ENCODE data around the gene MAK. TPM values are rescaled to one million over a fixed set of nuclear protein-coding genes. Genes with fewer than 3 reads are reported as not detected.
"Not testable (repeated sequence)": the region's sequence is repeated elsewhere in the genome, so short reads cannot be mapped to it uniquely, and the experiment has no call there.

The MAK gene
- total RNA-seq, 5 donors from 2014 or later (not counting 1 experiment from before 2014, with no cell fraction given), result 0.19 to 0.26 (median 0.23) TPM; not detected in 2

DNA sequence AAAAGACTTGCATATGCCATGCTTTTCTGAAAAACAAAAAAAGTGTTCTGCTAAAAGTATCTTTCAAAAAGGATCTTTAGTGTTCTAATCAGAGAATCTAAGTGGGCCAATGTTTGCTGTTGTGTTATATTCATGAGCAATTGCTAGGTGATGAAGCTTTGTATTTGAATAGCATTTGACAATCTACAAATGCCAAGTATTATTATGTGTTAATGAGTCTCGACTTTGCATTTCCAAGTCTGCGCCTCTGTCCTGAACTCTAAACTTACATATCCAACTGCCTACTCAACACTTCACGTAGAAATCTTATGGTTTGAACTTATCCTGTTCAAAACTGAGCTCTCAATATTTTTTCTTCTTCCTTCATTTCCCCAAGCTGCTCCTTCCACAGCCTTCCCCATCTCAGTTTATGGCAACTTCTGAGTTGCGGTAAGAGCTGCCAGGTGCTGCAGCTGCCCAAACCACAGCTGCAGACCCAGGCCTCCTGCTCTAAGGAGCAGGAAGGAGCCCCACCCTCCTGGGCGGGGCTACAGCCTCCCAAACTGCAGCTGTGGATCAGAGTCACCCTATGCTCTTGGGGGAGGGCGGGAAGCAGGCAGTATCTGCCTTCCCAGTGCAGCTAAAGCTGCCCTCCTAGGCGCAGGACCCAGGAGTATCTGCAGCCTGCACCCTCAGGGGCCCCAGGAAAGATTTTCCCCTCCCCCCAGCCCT is 16.7 kb upstream of the MAK start:
- ChIA-PET CTCF (no interaction called here), POLR2A (no interaction called here)
- Mint-ChIP-seq H3K4me3 (no peak overlapping the region), H3K27me3 (peaks cover 16 to 17% of the 10 kb centered on the region in 2 donors), H3K9me3 (peaks cover 7 to 14% (median 7%) of the 10 kb centered on the region in 3 donors), H3K4me1 (peaks cover 0 to 2% (median 0%) of the 10 kb centered on the region in 3 donors), H3K27ac (no peak overlapping the region), H3K36me3 (peaks cover 6% of the 10 kb centered on the region)
- 69% methylated on average over 4 of the region's 7 CpGs for WGBS (ENCODE audit: insufficient coverage)
- Histone ChIP-seq H3K27ac (ENCODE audit: low read length) (no peak overlapping the region), H3K36me3 (ENCODE audit: control insufficient read depth in 2 of 2, extremely low read depth in 1 of 2, insufficient read depth in 1 of 2, low read length in 1 of 2) (no peaks in the 10 kb centered on the region), H3K4me1 (ENCODE audit: control insufficient read depth in 1 of 2, extremely low read depth in 1 of 2, insufficient read depth in 2 of 2, low read length in 2 of 2) (no peaks in the 10 kb centered on the region), H3K4me3 (ENCODE audit: control insufficient read depth in 1 of 2, extremely low read depth in 1 of 2, low read length in 1 of 2) (no peak overlapping the region), H3K27me3 (replicated peaks in 1 of 2; ENCODE audit: control insufficient read depth in 2 of 2, extremely low read depth in 1 of 2, insufficient read depth in 2 of 2, low read length in 1 of 2) (peaks cover 0 to 13% of the 10 kb centered on the region in 2 experiments), H3K9me3 (no peaks in the 10 kb centered on the region)
- ATAC-seq (replicated peaks in 1 of 4) (no peak), DNase-seq (no peak)

DNA sequence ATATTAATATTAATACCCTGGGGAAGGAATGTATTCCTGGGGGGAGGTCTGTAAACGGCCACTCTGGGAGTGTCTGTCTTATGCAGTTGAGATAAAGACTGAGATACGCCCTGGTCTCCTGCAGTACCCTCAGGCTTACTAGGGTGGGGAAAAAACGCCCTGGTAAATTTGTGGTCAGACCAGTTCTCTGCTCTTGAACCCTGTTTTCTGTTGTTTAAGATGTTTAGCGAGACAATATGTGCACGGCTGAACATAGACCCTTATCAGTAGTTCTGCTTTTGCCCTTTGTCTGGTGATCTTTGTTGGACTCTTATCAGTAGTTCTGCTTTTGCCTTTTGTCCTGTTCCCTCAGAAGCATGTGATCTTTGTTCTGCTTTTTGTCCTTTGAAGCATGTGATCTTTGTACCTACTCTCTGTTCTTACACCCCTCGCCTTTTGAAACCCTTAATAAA is 15.5 kb upstream of the MAK start:
- H3K4me1 Mint-ChIP-seq; H3K9me3 ChIP-seq; DNase-seq; POLR2A ChIA-PET; H3K36me3 Mint-ChIP-seq; H3K27ac Mint-ChIP-seq; H3K4me3 ChIP-seq (ENCODE audit: control insufficient read depth in 1 of 2, extremely low read depth in 1 of 2, low read length in 1 of 2); H3K36me3 ChIP-seq (ENCODE audit: control insufficient read depth in 2 of 2, extremely low read depth in 1 of 2, insufficient read depth in 1 of 2, low read length in 1 of 2); ATAC-seq (replicated peaks in 1 of 4); H3K27ac ChIP-seq (ENCODE audit: low read length); CTCF ChIA-PET; H3K4me1 ChIP-seq (ENCODE audit: control insufficient read depth in 1 of 2, extremely low read depth in 1 of 2, insufficient read depth in 2 of 2, low read length in 2 of 2); H3K4me3 Mint-ChIP-seq: not testable (repeated sequence)
- Mint-ChIP-seq H3K27me3 (peaks cover 16 to 19% of the 10 kb centered on the region in 2 donors), H3K9me3 (peaks cover 7 to 14% (median 7%) of the 10 kb centered on the region in 3 donors)
- H3K27me3 ChIP-seq (replicated peaks in 1 of 2; ENCODE audit: control insufficient read depth in 2 of 2, extremely low read depth in 1 of 2, insufficient read depth in 2 of 2, low read length in 1 of 2), result peaks cover 0 to 17% of the 10 kb centered on the region in 2 experiments
- 60% methylated on average over 5 of the region's 6 CpGs for WGBS (ENCODE audit: insufficient coverage)

DNA sequence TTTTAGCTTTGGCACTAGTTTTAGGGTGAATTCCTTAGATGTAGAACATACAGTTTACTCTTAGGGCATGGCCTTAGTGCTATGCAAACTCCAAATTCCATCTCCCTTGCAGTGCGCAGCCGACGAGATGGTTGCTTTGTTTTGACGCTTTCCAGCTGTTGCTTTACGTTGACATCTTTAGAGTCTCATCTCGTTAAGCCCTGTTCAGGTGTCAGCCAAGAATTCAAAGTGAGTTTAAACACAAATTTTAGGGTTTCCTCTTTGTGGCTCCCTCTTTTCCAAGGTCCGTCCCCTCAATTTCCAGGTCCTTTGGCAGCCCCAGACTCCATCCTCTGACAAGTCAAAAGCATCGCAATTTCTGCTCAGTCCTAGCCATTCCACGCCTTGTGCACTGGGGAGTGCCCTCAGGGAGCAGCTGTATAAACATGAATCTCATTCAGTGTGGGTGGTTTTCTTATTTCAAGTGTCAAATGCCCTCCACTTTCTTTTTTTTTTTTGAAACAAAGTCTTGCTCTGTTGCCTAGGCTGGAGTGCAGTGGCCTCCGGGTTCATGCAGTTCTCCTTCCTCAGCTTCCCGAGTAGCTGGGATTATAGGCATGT is 14.1 kb upstream of the MAK start:
- ChIA-PET POLR2A (no interaction called here), CTCF (no interaction called here)
- H3K36me3 ChIP-seq (ENCODE audit: control insufficient read depth in 2 of 2, extremely low read depth in 1 of 2, insufficient read depth in 1 of 2, low read length in 1 of 2), result no peaks in the 10 kb centered on the region
- no peak overlapping the region for H3K27ac Mint-ChIP-seq
- H3K36me3 Mint-ChIP-seq, result peaks cover 6% of the 10 kb centered on the region
- H3K9me3 ChIP-seq, result no peaks in the 10 kb centered on the region
- peaks cover 0 to 2% (median 0%) of the 10 kb centered on the region in 3 donors for H3K4me1 Mint-ChIP-seq
- no peak for ATAC-seq (replicated peaks in 1 of 4)
- no peak overlapping the region for H3K4me3 ChIP-seq (ENCODE audit: control insufficient read depth in 1 of 2, extremely low read depth in 1 of 2, low read length in 1 of 2)
- no peaks in the 10 kb centered on the region for H3K4me1 ChIP-seq (ENCODE audit: control insufficient read depth in 1 of 2, extremely low read depth in 1 of 2, insufficient read depth in 2 of 2, low read length in 2 of 2)
- peaks cover 0 to 20% of the 10 kb centered on the region in 2 experiments for H3K27me3 ChIP-seq (replicated peaks in 1 of 2; ENCODE audit: control insufficient read depth in 2 of 2, extremely low read depth in 1 of 2, insufficient read depth in 2 of 2, low read length in 1 of 2)
- H3K27ac ChIP-seq (ENCODE audit: low read length), result no peak overlapping the region
- no peak overlapping the region for H3K4me3 Mint-ChIP-seq
- DNase-seq, result no peak
- peaks cover 7 to 14% (median 7%) of the 10 kb centered on the region in 3 donors for H3K9me3 Mint-ChIP-seq
- 93% methylated on average over 8 of the region's 11 CpGs for WGBS (ENCODE audit: insufficient coverage)
- peaks cover 16 to 19% of the 10 kb centered on the region in 2 donors for H3K27me3 Mint-ChIP-seq

DNA sequence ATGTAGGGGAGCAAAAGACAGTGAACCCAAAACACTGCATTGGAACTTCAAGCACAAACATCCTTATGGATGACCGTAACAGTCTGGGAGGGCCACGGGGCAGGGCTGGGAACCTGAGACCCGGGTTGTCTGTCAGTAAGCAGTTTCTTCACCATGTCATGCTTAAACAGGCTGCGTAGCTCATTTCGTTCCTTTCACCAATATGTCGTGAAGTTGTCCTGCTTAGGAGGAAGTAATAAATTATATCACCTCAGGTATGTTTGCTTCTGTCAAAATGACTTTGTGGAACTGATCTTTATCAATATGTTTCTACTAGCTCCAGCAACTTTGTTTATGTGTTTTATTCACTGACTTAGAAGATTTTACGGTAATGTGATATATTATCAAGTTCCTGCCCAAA is 12.4 kb upstream of the MAK start:
- WGBS (ENCODE audit: insufficient coverage), result 68% methylated on average over 3 of the region's 7 CpGs
- CTCF ChIA-PET, result interaction anchor here in 1 of 2 donors (0.6 kb wide), 1 partner anchor 167 kb away, joined by 3 read pairs; no protein-coding TSS in a partner anchor

DNA sequence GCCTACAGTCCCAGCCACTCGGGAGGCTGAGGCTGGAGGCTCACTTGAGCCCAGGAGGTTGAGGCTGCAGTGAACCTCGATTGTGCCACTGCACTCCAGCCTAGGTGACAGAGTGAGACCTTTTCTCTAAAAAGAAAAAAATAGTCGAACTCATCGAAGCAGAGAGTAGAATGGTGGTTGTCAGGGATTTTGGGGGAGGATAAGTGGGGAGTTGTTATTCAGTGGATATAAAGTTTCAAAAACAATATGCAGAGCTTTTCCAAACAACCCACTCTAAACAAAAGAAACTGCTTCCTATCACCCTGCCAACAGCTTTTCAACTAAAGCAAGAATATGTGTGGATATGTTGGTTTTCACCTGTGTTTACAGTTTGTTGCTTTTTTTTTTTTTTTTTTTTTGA is 11.6 kb upstream of the MAK start:
- Histone ChIP-seq H3K9me3 (no peaks in the 10 kb centered on the region), H3K4me3 (ENCODE audit: control insufficient read depth in 1 of 2, extremely low read depth in 1 of 2, low read length in 1 of 2) (no peak overlapping the region), H3K27ac (ENCODE audit: low read length) (no peak overlapping the region), H3K27me3 (replicated peaks in 1 of 2; ENCODE audit: control insufficient read depth in 2 of 2, extremely low read depth in 1 of 2, insufficient read depth in 2 of 2, low read length in 1 of 2) (peaks cover 0 to 22% of the 10 kb centered on the region in 2 experiments), H3K4me1 (ENCODE audit: control insufficient read depth in 1 of 2, extremely low read depth in 1 of 2, insufficient read depth in 2 of 2, low read length in 2 of 2) (no peaks in the 10 kb centered on the region), H3K36me3 (ENCODE audit: control insufficient read depth in 2 of 2, extremely low read depth in 1 of 2, insufficient read depth in 1 of 2, low read length in 1 of 2) (no peaks in the 10 kb centered on the region)
- H3K9me3 Mint-ChIP-seq, result peaks cover 7 to 14% (median 7%) of the 10 kb centered on the region in 3 donors
- no peak for ATAC-seq (replicated peaks in 1 of 4)
- peaks cover 16 to 20% of the 10 kb centered on the region in 2 donors for H3K27me3 Mint-ChIP-seq
- no peak overlapping the region for H3K27ac Mint-ChIP-seq
- no peak for DNase-seq
- ChIA-PET CTCF (interaction anchor here in 1 of 2 donors (0.6 kb wide), 1 partner anchor 166 kb away, joined by 3 read pairs; no protein-coding TSS in a partner anchor), POLR2A (no interaction called here)
- no peaks in the 10 kb centered on the region for H3K4me1 Mint-ChIP-seq
- peaks cover 6% of the 10 kb centered on the region for H3K36me3 Mint-ChIP-seq
- no peak overlapping the region for H3K4me3 Mint-ChIP-seq
- 86% methylated on average over 2 of the region's 4 CpGs for WGBS (ENCODE audit: insufficient coverage)

More for the DNA sequence above, 12.4 kb upstream of the MAK start:
- H3K4me1 Mint-ChIP-seq, result peaks cover 0 to 2% (median 0%) of the 10 kb centered on the region in 3 donors
- no peak overlapping the region for H3K27ac Mint-ChIP-seq
- DNase-seq (no peak), ATAC-seq (replicated peaks in 1 of 4) (no peak)
- no peak overlapping the region for H3K4me3 ChIP-seq (ENCODE audit: control insufficient read depth in 1 of 2, extremely low read depth in 1 of 2, low read length in 1 of 2)
- no peaks in the 10 kb centered on the region for H3K9me3 ChIP-seq
- H3K27me3 ChIP-seq (replicated peaks in 1 of 2; ENCODE audit: control insufficient read depth in 2 of 2, extremely low read depth in 1 of 2, insufficient read depth in 2 of 2, low read length in 1 of 2), result peaks cover 0 to 26% of the 10 kb centered on the region in 2 experiments
- H3K9me3 Mint-ChIP-seq, result peaks cover 7 to 14% (median 7%) of the 10 kb centered on the region in 3 donors
- no peak overlapping the region for H3K27ac ChIP-seq (ENCODE audit: low read length)
- no peaks in the 10 kb centered on the region for H3K36me3 ChIP-seq (ENCODE audit: control insufficient read depth in 2 of 2, extremely low read depth in 1 of 2, insufficient read depth in 1 of 2, low read length in 1 of 2)
- peaks cover 16 to 20% of the 10 kb centered on the region in 2 donors for H3K27me3 Mint-ChIP-seq
- POLR2A ChIA-PET, result no interaction called here
- H3K4me3 Mint-ChIP-seq, result no peak overlapping the region
- no peaks in the 10 kb centered on the region for H3K4me1 ChIP-seq (ENCODE audit: control insufficient read depth in 1 of 2, extremely low read depth in 1 of 2, insufficient read depth in 2 of 2, low read length in 2 of 2)
- H3K36me3 Mint-ChIP-seq, result peaks cover 6% of the 10 kb centered on the region

DNA sequence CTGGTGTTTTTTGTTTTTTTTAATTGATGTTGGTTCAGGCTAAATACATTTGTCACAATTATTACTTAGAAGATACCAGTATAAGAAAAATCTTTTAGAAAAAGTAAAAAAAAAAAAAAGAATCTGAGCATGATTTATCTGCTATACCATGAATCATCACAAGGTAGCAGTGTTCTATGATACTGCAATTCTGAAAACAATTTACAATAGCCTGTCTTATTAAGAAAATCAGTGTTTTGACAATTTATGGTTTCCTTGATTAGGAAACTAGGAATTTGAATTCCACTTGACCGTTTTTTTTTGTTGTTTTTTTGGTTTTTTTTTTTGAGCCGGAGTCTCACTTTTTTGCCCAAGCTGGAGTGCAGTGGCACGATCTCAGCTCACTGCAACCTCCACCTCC is 9.3 kb upstream of the MAK start:
- no peaks in the 10 kb centered on the region for H3K36me3 ChIP-seq (ENCODE audit: control insufficient read depth in 2 of 2, extremely low read depth in 1 of 2, insufficient read depth in 1 of 2, low read length in 1 of 2)
- peaks cover 0 to 4% (median 0%) of the 10 kb centered on the region in 3 donors for H3K9me3 Mint-ChIP-seq
- ChIA-PET CTCF (no interaction called here), POLR2A (no interaction called here)
- no CpG with 5 or more reads among the region's 3 CpGs for WGBS (ENCODE audit: insufficient coverage)
- no peak overlapping the region for H3K27ac ChIP-seq (ENCODE audit: low read length)
- H3K4me1 Mint-ChIP-seq, result no peaks in the 10 kb centered on the region
- H3K4me3 ChIP-seq (ENCODE audit: control insufficient read depth in 1 of 2, extremely low read depth in 1 of 2, low read length in 1 of 2), result no peak overlapping the region
- DNase-seq (no peak), ATAC-seq (replicated peaks in 1 of 4) (no peak)
- no peaks in the 10 kb centered on the region for H3K9me3 ChIP-seq
- no peaks in the 10 kb centered on the region for H3K4me1 ChIP-seq (ENCODE audit: control insufficient read depth in 1 of 2, extremely low read depth in 1 of 2, insufficient read depth in 2 of 2, low read length in 2 of 2)
- peaks cover 14 to 20% of the 10 kb centered on the region in 2 donors for H3K27me3 Mint-ChIP-seq
- H3K4me3 Mint-ChIP-seq, result no peak overlapping the region
- H3K27me3 ChIP-seq (replicated peaks in 1 of 2; ENCODE audit: control insufficient read depth in 2 of 2, extremely low read depth in 1 of 2, insufficient read depth in 2 of 2, low read length in 1 of 2), result peaks cover 0 to 21% of the 10 kb centered on the region in 2 experiments
- H3K27ac Mint-ChIP-seq, result no peak overlapping the region
- no peaks in the 10 kb centered on the region for H3K36me3 Mint-ChIP-seq
